ENCODE data around the gene PDPR.
"Not testable (repeated sequence)": the region's sequence is repeated elsewhere in the genome, so short reads cannot be mapped to it uniquely, and the experiment has no call there.

Gene PDPR

DNA sequence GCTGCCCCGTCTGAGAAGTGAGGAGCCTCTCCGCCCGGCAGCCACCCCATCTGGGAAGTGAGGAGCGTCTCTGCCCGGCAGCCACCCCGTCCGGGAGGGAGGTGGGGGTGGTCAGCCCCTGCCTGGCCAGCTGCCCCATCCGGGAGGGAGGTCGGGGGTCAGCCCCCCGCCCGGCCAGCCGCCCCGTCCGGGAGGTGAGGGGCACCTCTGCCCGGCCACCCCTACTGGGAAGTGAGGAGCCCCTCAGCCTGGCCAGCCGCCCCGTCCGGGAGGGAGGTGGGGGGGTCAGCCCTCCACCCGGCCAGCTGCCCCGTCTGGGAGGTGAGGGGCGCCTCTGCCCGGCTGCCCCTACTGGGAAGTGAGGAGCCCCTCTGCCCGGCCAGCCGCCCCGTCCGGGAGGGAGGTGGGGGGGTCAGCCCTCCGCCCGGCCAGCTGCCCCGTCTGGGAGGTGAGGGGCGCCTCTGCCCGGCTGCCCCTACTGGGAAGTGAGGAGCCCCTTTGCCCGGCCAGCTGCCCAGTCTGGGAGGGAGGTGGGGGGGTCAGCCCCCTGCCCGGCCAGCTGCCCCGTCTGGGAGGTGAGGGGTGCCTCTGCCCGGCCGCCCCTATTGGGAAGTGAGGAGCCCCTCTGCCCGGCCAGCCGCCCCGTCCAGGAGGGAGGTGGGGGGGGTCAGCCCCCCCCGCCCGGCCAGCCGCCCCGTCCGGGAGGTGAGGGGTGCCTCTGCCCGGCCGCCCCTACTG is 90.7 kb downstream of the PDPR start:
- not testable (repeated sequence) for H3K9me3 ChIP-seq (ENCODE audit: control insufficient read depth, low read length); H3K4me3 ChIP-seq (ENCODE audit: insufficient read depth, low read depth, low read length, poor library complexity, severe bottlenecking); DNase-seq; H3K36me3 ChIP-seq (ENCODE audit: control insufficient read depth, insufficient read depth, low read length); H3K27ac ChIP-seq (ENCODE audit: insufficient read depth, low read length, poor library complexity, severe bottlenecking); H3K27me3 ChIP-seq (replicated peaks; ENCODE audit: control insufficient read depth, insufficient read depth, low read length, poor library complexity, severe bottlenecking); H3K4me1 ChIP-seq (ENCODE audit: control insufficient read depth, insufficient read depth, low read length, poor library complexity, severe bottlenecking)

DNA sequence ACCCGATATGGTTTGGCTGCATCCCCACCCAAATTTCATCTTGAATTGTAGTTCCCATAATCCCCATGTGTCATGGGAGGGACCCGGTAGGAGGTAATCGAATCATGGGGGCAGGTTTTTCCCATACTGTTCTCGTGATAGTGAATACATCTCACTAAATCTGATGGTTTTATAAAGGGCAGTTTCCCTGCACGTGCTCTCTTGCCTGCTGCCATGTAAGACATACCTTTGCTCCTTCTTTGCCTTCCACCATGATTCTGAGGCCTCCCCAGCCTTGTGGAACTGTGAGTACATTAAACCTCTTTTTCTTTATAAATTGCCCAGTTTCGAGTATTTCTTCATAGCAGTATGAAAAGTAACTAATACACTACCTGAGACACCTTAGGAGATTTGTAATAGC is 92.2 kb downstream of the PDPR start:
- H3K36me3 ChIP-seq (ENCODE audit: control insufficient read depth, insufficient read depth, low read length); H3K27ac ChIP-seq (ENCODE audit: insufficient read depth, low read length, poor library complexity, severe bottlenecking); DNase-seq; H3K9me3 ChIP-seq (ENCODE audit: control insufficient read depth, low read length); H3K4me3 ChIP-seq (ENCODE audit: insufficient read depth, low read depth, low read length, poor library complexity, severe bottlenecking); H3K27me3 ChIP-seq (replicated peaks; ENCODE audit: control insufficient read depth, insufficient read depth, low read length, poor library complexity, severe bottlenecking); H3K4me1 ChIP-seq (ENCODE audit: control insufficient read depth, insufficient read depth, low read length, poor library complexity, severe bottlenecking): not testable (repeated sequence)
